HCT116 (cell line): ENCODE measurements around the gene IRF2BP1.
A peak's percentile ranks its signal among the peaks of the same experiment; 100 is the strongest.

Experiments
- ATF3 ChIP-seq: IDR thresholded peaks from 2 replicates; pipeline ENCODE4 v1.6.1; 2012
- CTCF ChIP-seq, 3 experiments: fragments of 200-600 bp in 1 of 3; sonication (generic) in 1 of 3; IDR thresholded peaks in 2 of 3; conservative IDR thresholded peaks in 1 of 3; 2 replicates each; pipeline ENCODE4 v1.5.1; 2012 to 2017; ENCODE audit warnings: low read depth in 2 of 3, low read length in 2 of 3, antibody characterized with exemption in 1 of 3, borderline replicate concordance in 1 of 3, control low read depth in 1 of 3, mild to moderate bottlenecking in 1 of 3, mixed read lengths in 1 of 3, mixed run types in 1 of 3, moderate library complexity in 1 of 3; ENCODE audit not compliant: insufficient read depth in 1 of 3
- EZH2 ChIP-seq: fragments of 200-600 bp; sonication (generic); IDR thresholded peaks from 2 replicates; pipeline ENCODE4 v1.6.1; 2017; ENCODE audit warnings: antibody characterized with exemption, mixed run types
- EZH2phosphoT487 ChIP-seq: fragments of 200-600 bp; IDR thresholded peaks from 2 replicates; pipeline ENCODE4 v1.6.1; 2018; ENCODE audit warnings: antibody characterized with exemption, borderline replicate concordance
- FOSL1 ChIP-seq: IDR thresholded peaks from 2 replicates; pipeline ENCODE4 v1.6.1; 2012; ENCODE audit warnings: low read depth
- JUND ChIP-seq: IDR thresholded peaks from 2 replicates; pipeline ENCODE4 v1.6.1; 2012
- MAX ChIP-seq: IDR thresholded peaks from 2 replicates; pipeline ENCODE4 v1.6.1; 2012
- POLR2A ChIP-seq: IDR thresholded peaks from 2 replicates; pipeline ENCODE4 v1.7.0; 2011; ENCODE audit warnings: borderline replicate concordance; ENCODE audit not compliant: insufficient read depth, insufficient read length; ENCODE audit errors: extremely low read depth
- POLR2AphosphoS5 ChIP-seq: IDR thresholded peaks from 2 replicates; pipeline ENCODE4 v1.6.1; 2011; ENCODE audit warnings: mild to moderate bottlenecking, low read depth, low read length, moderate library complexity
- RAD21 ChIP-seq: IDR thresholded peaks from 2 replicates; pipeline ENCODE4 v1.6.1; 2012; ENCODE audit warnings: low read depth, mild to moderate bottlenecking
- REST ChIP-seq: IDR thresholded peaks from 2 replicates; pipeline ENCODE4 v1.6.1; 2012; ENCODE audit warnings: low read depth
- SIN3A ChIP-seq: IDR thresholded peaks from 2 replicates; pipeline ENCODE4 v1.6.1; 2012; ENCODE audit warnings: low read depth
- SP1 ChIP-seq: IDR thresholded peaks from 2 replicates; pipeline ENCODE4 v1.6.1; 2012; ENCODE audit warnings: low read depth
- ZNF274 ChIP-seq: fragments of 200-500 bp; sonication (Bioruptor generic); IDR thresholded peaks from 2 replicates; pipeline ENCODE4 v1.6.1; 2014; ENCODE audit warnings: mild to moderate bottlenecking, low read depth, low read length, inconsistent platforms

- TF ChIP-seq CTCF (IDR thresholded peaks at IDR 0.05 in 2 of 3, conservative IDR thresholded peaks at IDR 0.05 in 1 of 3; ENCODE audit: borderline replicate concordance in 1 of 3, insufficient read depth in 1 of 3, low read depth in 2 of 3, low read length in 2 of 3) (peak in 2 of 3 experiments; percentile 37 to 39; a peak in 4 of 6 replicates), SIN3A (no peak), JUND (no peak), RAD21 (no peak), POLR2AphosphoS5 (no peak), SP1 (no peak), REST (no peak), EZH2 (no peak), POLR2A (no peak), ATF3 (no peak), MAX (no peak), ZNF274 (no peak), FOSL1 (no peak), EZH2phosphoT487 (no peak)
Measured at GRCh38 chr19:45922281-45922680, 36.3 kb upstream of the IRF2BP1 start.
